NOMO-1 (cell line): Measurements from ENCODE around the gene ACMSD.

Experiments
- DNase-seq, 2 experiments: peaks; one replicate each; lab custom pipeline; 2025; ENCODE audit not compliant: unreplicated experiment in 2 of 2; lab: John Stamatoyannopoulos, UW

Gene ACMSD

DNA sequence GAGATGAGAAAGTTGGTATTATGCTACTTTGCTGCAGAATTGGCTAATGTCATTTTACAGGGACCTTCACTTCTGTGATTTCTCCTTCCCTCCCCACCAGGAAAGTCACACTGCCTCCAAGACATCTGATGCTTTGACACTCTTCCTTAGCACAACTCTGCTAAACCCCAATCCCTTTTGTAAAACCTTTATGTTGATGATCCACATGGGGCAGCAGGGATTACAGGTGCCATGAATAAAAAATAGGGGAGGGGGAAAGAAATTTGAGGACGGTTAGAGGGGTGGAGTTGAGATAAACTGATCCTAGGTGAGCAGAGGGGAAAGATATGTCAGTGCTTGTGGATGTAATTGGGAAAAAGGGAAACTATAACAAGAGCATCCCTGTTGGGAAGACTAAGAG lies 106.6 kb downstream of the ACMSD start:
- DNase-seq: no peak

- DNase-seq: no peak
Measured at GRCh38 chr2:134946073-134946472, 107.7 kb downstream of the ACMSD start.

GRCh38 chr2:134949981-134950708 lies 111.7 kb downstream of the ACMSD start:
- DNase-seq: no peak

- no peak for DNase-seq
Measured at GRCh38 chr2:134950886-134951285, 112.5 kb downstream of the ACMSD start.
